GM18511 (cell line): ENCODE measurements around the gene C13orf46.
"Not testable (repeated sequence)": the region's sequence is repeated elsewhere in the genome, so short reads cannot be mapped to it uniquely, and the experiment has no call there.

ENCODE experiments used
- ATAC-seq: cut with Tn5 transposase; IDR thresholded peaks from one replicate; pipeline ENCODE4 v1.9.1; 2021; ENCODE audit warnings: mild to moderate bottlenecking, moderate library complexity; ENCODE audit not compliant: unreplicated experiment

C13orf46 gene

DNA sequence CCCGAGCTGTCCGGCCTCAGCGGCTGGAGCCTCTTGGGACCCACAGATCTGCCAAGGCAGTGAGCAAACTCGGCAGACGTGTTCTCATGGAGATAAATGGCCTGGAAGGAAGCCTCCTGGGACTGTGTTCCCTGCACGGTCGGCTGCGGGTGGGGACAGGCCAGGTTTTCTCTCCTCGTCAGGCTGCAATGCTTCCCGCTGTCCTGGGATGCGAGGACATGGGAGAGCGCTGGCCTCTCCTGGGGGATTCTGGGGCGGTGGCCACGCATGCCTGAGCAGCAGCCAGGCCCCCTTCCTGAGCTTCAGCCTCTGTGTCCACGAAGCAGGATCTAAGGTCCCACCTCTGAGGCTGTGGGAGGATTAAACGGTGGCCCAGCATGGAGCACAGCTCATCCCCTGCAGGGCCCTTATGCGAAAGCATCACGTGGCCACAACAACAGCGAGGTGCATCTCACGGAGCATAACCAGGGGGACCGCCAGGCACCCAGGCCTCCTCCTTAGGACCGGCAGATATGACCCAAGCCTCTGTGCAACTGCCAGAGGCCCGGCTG is 21.2 kb upstream of the C13orf46 start:
- no peak for ATAC-seq

DNA sequence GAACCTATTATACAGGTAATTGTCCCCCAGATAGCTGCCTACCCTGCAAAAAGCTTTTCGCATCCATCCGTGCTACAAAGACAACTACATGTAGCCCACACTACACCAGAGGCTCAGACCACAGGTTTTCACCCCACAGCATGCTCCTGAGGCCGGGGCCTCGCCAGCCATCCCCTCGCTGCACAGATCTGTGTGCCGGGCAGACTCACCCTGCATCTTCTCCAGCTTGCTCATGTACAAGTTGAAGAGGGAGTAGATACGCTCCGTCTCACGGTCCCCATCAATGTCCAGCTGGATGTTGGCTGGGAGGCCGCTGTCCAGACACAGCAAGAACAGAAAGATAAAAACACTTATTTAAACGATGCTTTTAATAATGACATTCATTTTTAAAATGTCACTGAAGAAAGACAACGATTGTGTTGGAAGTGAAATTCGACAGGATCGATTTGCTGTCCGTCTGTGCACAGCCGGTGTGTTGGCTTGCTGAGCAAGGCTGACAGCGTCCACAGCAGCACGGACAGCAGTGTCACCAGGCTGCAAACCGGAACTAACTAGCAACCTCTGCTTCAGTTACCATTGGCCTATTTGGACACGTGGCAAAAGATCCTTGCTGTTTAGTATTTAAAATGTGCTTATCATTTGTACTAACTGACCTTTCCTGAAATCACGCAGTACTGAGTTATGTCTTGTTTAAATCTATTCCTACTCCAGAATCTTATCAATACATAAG is 18.6 kb upstream of the C13orf46 start:
- ATAC-seq, result no peak

DNA sequence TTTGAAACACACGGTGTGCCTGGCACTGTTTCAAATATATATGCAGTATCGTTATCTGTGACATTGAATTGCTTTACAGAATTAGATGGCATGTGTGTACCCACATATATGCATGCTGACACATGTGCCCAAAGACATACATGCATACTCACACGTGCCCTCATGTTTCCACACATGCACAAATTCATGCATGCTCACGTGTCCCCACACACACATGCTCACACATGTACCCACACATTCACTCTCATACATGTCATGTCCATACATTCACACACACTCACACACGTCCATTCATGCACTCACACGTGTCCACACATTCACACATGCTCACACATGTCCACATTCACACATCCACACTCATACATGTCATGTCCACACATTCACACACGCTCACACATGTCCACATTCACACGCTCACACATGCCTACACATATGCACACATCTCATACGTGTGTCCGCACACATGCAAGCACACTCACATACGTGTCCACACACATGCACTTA is 17.9 kb upstream of the C13orf46 start:
- ATAC-seq, result no peak

DNA sequence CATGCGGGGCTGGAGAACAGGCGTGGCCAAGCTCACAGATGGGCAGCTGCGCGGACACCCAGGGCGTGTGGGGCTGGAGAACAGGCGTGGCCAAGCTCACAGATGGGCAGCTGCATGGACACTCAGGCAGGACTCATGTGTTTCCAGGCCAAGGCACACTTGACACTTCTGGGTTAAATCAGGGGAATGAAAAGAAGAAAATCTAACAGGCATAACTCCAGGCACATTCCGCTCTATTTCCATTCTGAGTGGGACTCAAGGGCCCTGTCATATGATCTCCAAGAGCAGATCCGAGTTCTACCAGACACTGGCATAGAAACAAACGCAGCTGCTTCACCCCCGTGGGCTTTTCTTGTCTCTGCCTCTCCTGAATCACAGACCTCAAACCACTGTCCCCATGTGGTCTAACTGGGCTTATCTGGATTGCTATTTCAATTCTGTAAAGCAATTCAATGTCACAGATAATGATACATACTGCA is 17.4 kb upstream of the C13orf46 start:
- no peak for ATAC-seq

DNA sequence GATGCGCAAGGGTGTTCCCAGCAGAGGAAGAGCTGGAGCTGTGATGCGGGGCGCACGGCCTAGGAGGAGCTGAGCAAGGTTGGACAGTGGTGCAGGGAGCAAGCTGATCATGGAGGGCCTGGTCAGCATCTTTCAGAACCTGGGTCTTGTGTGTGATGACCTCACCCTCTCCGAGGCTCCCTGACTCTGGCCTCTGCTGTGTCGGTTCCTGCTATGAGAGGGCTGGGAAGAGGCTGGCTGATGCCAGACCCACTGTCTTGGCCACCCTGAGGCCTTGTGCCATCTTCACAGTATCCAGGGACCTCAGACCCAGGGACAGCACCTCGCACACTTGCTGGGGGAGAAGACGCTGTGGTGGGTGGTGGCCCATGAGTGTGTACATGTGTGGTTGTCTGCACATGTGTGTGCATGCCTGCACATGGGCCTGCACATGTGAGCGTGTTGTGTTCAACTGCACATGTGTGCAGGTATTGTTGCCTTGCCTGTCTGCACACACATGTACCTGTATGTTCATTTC is 16.5 kb upstream of the C13orf46 start:
- no peak for ATAC-seq

DNA sequence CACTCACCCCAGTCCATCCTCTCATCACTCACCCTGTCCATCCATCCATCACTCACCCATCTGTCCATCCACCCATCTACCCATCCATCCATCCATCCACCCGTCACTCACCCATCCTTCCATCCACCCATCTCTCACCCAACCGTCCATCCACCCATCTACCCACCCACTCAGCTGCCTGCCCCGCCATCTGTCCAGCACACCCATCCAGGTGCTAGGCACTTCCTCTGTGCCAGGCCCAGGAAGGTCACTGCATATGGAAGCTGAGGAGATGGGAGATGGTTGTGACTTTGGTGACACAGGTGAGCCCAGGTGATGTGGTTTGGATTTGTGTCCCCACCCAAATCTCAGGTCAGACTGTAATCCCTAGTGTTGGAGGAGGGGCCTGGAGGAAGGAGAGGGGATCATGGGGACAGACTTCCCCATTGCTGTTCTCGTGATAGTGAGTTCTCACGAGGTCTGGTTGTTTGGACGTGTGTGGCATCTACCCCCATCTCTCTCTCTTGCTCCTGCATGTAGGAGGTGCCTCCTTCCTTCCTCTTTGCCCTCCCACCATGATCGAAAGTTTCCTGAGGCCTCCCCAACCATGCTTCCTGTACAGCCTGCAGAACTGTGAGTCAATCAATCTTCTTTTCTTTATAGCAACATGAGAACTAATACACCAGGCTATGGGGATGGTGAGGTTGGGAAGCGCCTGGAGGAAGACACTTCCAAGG is 15.9 kb upstream of the C13orf46 start:
- ATAC-seq, result no peak

DNA sequence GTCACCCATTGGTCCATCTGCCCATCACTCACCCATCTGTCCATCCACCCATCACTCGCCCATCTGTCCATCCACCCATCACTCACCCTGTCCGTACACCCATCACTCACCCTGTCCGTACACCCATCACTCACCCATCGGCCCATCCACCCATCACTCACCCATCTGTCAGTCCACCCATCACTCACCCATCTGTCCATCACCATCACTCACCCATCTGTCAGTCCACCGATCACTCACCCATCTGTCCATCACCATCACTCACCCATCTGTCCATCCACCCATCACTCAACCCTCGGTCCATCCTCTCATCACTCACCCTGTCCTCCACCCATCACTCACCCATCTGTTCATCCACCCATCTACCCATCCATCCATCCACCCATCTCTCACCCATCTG is 15.0 kb upstream of the C13orf46 start:
- ATAC-seq, result not testable (repeated sequence)

DNA sequence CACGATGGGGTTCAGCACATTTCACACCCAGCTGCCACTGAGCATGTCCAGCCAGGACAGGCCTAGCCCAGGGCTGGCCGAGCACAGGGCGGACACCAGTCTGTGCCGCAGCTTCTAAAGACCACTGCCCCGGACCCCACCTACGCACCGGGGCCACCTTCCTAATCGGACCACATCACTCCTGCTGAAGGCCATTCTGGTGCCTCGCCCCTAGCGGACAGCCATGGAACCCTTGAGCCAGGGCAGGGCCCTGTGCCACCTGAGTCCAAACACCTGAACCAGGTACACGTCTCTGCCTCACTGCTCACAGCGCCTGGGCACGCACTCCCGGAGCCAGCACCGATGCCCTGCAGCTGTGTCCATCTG is 8.4 kb upstream of the C13orf46 start:
- no peak for ATAC-seq

DNA sequence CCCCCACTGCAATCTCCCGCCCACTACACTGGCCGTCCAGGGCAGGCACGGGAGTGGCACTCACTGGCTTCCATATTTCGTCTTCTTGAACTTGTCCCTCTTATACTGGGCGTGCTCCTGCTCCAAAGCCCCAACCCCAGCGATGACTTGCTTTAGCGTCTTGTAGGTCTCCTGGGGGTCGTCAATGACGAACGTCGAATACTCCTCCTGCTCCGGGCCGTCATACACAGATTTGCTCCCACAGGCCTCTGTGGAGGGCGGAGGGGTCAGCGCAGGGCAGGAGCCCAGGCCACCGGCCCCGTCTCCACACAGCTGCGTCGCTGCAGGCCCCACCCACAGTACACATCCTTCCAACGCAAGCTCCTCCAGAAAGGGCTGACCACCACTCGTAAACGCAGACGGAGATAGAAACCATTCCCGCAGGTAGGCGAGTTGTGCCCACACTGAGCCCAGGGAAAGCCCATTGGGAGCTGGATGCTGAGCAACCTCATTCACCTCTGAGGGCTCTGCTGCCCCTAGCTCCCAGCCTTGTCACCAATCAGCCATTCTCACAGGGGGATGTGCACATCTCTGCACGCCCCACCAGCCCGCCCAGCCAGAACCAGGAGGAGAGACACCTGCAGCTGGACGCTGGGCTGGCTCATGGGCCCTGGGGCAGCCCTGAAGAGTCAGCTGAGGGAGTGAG is 7.9 kb upstream of the C13orf46 start:
- no peak for ATAC-seq

DNA sequence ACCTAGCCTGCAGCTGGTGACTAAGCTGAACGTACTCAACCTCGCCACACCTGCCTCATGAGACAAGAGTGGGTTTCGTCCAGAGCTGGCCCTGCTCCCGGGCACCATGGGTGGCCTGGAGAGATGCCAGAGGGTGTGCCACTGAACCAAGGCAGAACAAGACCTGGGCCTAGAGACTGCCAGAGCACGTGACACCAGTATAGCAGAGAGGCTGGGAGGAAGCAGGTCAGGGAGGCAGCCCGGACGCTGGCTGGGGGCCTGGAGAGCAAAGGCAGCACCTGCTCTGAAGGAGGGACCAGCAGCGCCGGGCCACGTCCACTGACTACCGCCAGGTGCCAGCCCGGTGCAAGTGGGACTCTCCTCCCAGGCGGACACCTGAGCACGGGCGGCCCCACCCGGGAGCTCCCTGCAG is 7.3 kb upstream of the C13orf46 start:
- ATAC-seq, result no peak

DNA sequence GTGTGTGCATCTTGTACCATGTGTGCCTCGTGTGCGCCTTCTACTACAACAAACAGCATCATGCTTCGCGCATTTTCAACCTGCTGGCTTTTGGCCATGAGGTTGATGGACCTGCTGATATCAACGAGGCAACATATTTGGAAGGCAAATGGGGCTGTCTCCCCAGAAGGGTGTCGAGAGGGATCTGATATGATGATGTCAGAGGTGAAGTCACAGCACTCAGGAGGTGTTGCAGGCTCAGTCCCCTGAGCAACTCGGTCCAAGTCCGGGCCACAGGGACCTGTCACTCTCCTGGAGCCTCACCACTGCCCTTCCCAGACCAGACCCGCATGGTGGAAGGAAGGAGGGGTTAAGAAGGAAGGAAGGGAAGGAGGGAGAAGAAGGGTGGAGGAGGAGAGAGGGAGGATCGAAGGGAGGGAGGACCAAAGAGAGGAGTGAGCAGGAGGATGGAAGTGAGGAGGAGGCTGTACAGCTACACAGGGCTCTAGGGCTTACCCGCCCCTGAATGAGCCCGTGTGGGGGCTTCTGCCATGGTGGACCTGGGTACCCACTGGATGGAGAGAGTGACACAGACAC is 6.7 kb upstream of the C13orf46 start:
- ATAC-seq, result no peak

DNA sequence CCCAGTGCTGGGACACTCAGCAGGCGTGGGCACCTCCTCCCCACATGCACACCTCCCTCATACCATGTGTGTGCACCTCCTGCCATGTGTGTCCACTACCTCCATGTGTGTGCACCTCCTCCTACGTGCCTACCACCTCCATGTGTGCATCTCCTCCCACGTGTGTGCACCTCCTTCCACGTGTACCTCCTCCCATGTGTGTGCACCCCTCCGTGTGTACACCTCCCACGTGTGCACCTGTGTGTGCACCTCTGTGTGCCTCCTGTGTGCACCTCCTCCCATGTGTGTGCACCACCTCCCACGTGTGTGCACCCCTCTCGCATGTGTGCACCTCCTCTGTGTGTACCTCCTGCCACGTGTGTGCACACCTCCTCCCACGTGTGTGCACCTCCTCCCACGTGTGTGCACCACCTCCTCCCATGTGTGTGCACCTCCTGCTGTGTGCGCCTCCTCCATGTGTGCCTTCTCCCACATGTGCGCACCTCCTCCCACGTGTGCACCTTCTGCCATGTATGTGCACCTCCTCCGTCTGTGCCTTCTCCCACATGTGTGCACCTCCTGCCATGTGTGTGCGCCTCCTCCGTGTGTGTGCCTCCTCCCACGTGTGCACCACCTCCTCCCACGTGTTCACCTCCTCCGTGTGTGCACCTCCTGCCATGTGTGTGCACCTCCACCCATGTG is 6.1 kb upstream of the C13orf46 start:
- ATAC-seq, result no peak

DNA sequence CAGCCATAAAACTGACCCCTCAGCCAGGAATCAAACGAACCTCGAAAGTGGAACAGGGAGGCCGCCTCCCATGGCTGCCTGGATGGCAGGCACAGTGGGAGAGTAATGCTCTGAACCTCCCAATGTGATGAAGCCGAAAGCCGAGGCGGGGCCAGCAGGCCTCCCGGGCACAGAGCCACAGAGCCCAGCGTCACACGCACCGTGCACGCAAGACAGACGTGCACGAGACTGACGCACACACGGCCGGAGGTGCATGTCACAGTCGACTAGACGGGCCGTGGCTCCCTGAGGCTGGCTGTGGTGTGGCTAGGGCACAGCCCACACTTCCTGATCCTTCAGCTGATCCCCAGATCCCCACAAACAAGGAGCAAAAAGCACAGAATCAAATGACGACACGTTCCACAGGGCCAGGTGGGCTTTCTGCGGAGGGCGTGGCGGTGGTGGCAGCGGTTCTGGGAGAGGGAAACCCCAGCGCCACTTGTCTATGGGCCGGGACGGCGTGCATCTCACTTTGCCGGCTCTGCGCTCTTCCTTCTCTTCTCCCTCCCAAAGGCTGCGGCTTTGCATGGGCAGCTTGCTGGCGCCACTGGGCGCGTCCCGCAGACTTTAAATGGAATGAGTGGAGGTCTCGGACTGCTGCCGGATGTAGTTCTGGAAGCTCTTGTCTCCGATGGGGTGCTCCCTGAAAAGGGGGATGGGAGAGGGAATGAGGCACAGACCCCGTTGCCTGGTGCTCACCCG is 5.0 kb upstream of the C13orf46 start:
- no peak for ATAC-seq

DNA sequence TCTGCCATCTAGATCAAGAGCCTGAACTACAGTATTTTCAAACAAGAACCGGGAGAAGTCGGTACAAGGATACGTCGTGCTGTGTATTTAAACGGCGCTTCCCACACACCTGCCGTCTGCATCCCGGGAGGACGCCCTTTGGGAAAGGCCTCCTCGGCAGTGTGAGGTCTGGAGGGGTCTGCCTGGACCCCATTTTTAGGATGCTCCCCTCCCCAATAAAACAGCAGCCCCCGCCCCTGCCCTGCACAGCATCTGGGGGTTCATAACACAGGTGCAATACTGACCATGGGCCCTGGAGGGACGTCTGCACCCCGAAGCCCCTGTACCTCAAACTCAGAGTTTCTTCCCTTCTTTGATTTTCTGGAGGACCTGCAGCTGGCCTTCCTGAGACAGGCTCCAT is 4.1 kb upstream of the C13orf46 start:
- no peak for ATAC-seq

DNA sequence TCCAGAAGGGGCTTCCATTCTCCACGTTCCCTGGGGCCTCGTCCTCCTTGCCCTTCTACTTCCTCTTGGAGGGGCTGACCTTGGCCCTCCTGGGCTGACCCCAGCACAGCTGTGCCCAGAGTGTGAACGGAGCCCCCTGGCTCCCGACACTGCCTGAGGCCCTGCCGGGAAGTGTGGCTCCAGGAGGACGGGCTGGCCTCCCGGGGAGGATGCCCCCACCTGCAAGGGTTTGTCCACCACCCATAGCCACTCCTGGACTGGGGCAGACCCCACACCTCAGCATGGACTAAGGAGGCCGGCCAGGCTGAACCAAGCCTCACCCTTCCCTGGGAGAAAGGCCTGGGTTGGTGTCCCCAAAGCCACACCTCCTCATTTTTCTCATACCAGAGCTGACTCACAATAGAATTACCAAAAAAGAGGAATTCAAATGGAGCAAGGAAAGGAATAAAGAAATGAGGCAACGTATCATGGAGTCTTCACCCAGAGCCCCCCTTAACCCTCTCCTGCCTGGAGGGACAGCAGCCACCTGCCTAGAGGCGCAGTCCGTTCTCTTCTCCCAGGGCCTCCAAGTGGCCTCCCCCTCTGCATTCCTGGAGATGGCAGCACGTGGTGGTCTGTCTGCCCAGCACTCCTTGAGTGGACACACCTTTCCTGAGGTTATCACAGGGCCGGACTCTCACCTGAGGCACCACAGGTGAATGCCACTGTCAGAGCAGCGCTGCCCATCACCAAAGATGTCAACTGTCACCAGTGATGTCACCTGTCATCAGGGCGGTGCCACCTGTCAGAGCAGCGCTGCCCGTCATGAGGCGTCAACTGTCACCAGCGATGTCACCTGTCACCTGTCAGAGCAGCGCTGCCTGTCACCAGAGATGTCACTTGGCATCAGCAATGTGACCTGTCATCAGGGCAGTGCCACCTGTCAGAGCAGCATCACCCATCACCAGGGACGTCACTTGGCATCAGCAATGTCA is 3.1 kb upstream of the C13orf46 start:
- no peak for ATAC-seq

DNA sequence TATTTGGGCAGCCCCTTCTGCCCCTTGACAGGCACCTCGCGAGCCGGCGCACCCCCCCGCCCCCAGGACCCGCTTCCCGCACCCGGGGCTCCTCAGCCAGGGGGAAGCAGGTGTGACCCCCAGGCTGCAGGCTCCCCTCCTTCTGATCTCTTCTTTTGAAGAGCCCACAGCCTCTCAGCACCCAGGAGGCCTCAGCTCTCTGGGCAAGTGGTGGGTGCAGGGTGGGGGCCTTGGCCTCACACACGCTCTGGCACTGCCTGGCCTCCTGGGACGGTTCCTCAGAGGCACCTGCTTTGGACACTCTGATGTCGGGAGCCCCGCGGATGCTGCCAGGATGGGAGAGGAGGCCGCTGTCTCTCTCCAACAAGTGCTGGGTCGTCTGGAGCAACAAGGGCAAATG is 1.5 kb upstream of the C13orf46 start:
- no peak for ATAC-seq

DNA sequence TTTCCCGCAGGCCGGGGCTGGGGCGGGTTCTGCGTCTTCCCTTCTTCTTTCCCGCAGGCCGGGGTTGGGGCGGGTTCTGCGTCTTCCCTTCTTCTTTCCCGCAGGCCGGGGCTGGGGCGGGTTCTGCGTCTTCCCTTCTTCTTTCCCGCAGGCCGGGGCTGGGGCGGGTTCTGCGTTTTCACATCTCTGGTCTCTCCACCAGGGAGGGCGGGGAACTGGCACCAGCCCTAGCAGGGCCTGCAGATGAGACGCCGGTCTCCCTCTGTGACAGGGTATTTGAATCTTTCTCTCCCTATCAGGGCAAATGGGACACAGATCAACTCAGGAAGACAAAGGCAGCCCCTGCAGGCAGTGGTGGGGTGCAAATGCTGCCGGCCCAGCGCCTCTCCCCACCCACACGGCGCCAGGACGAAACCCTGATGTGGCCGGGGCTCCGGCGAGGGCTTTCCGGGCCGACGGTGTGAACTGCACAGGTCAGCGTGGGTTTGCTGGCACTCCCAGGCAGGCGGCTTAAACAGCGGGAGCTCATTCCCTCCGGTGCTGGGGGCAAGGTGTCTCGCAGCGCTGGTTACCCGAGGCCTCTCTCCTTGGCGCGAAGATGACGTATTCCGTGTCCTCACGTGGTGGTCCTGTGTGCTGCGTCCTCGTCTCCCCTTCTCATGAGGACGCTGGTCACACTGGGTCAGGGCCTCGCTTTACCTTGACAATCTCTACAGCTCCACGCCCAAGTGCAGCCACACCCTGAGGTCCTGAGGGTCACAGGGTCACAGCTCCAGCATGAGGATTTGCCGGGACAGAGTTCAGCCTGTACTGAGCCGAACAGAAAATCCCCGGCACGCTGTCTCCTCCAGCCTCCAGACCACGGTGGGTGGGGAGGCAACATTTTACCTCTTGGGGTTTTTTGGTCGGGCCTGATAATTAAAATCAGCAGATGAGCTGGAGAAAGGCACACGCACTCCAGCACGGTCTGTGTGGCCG is 717 bp upstream of the C13orf46 start:
- ATAC-seq, result no peak
